Stimulated activated CD4-positive, alpha-beta T cell treated with anti-CD3 and anti-CD28 coated beads, Interleukin-15, amount 100 ng/mL, for 1 hour (primary cell): Measurements from ENCODE around the gene YPEL2.

Experiments used
- DNase-seq, 2 donors: peaks; one replicate each; pipeline ENCODE4 v3.0.0-alpha.2; 2020; ENCODE audit warnings: low read depth in 1 of 2, low spot score in 1 of 2

The YPEL2 gene

GRCh38 chr17:59356543-59357218, 25.2 kb downstream of the YPEL2 start:
- no peak for DNase-seq

GRCh38 chr17:59357219-59357697, 25.8 kb downstream of the YPEL2 start:
- no peak for DNase-seq

- DNase-seq: no peak
Observed at GRCh38 chr17:59357929-59358328, 26.5 kb downstream of the YPEL2 start.

- no peak for DNase-seq
Observed at GRCh38 chr17:59361386-59361785, 29.9 kb downstream of the YPEL2 start.

GRCh38 chr17:59361916-59362810, 30.7 kb downstream of the YPEL2 start:
- no peak for DNase-seq

GRCh38 chr17:59362811-59363205, 31.4 kb downstream of the YPEL2 start:
- no peak for DNase-seq

- DNase-seq: no peak
Observed at GRCh38 chr17:59365383-59365981, 34.0 kb downstream of the YPEL2 start.

GRCh38 chr17:59366040-59366757, 34.7 kb downstream of the YPEL2 start:
- no peak for DNase-seq

GRCh38 chr17:59366773-59367656, 35.6 kb downstream of the YPEL2 start:
- DNase-seq: no peak

GRCh38 chr17:59367657-59368045, 36.2 kb downstream of the YPEL2 start:
- no peak for DNase-seq

- DNase-seq: no peak
Observed at GRCh38 chr17:59368218-59368857, 36.9 kb downstream of the YPEL2 start.

- no peak for DNase-seq
Observed at GRCh38 chr17:59369031-59369975, 37.8 kb downstream of the YPEL2 start.

- DNase-seq: no peak
Observed at GRCh38 chr17:59370593-59371299, 39.3 kb downstream of the YPEL2 start.

- DNase-seq: no peak
Observed at GRCh38 chr17:59371416-59372100, 40.1 kb downstream of the YPEL2 start.

- DNase-seq: no peak
Observed at GRCh38 chr17:59372138-59372751, 40.8 kb downstream of the YPEL2 start.

GRCh38 chr17:59373882-59374495, 42.5 kb downstream of the YPEL2 start:
- no peak for DNase-seq

- no peak for DNase-seq
Observed at GRCh38 chr17:59374612-59375011, 43.2 kb downstream of the YPEL2 start.
